Measurements from ENCODE around the gene EFHD1. TPM values are rescaled to one million over a fixed set of nuclear protein-coding genes. Genes with fewer than 3 reads are reported as not detected.

EFHD1 gene
- total and polyA plus RNA-seq, 2 experiments from 2014 or later = 3.4 to 6.4 TPM

GRCh38 chr2:232646726-232647125, 13.3 kb downstream of the EFHD1 start (continued):
- TF ChIP-seq REST (IDR thresholded peaks at IDR 0.05; ENCODE audit: unreplicated experiment) = no peak
- TF ChIP-seq JUNB (IDR thresholded peaks at IDR 0.05; ENCODE audit: unreplicated experiment) = no peak

GRCh38 chr2:232647261-232647660, 13.9 kb downstream of the EFHD1 start:
- Histone ChIP-seq H4K20me1 (replicated peaks; ENCODE audit: insufficient read depth) (no peaks in the 10 kb centered on the region), H3K9me2 (ENCODE audit: insufficient read depth) (no peaks in the 10 kb centered on the region), H2AFZ (no peak overlapping the region), H3K27ac (ENCODE audit: low read depth) (no peak overlapping the region), H3K27me3 (ENCODE audit: insufficient read depth) (no peaks in the 10 kb centered on the region), H3K79me2 (replicated peaks; ENCODE audit: insufficient read depth) (no peaks in the 10 kb centered on the region), H3F3A (replicated peaks; ENCODE audit: low read depth) (no peaks in the 10 kb centered on the region), H3K4me2 (no peak overlapping the region), H3K36me3 (ENCODE audit: insufficient read depth) (no peaks in the 10 kb centered on the region), H3K4me3 (no peak overlapping the region), H3K4me1 (ENCODE audit: insufficient read depth) (peaks cover 8% of the 10 kb centered on the region; the same call in 1 of the 2 replicates)
- Mint-ChIP-seq H3K4me3 (no peak overlapping the region), H3K9me3 (no peaks in the 10 kb centered on the region), H3K27me3 (ENCODE audit: insufficient read depth, low read depth, poor library complexity) (peaks cover 12% of the 10 kb centered on the region), H3K27ac (no peak overlapping the region), H3K4me1 (no peaks in the 10 kb centered on the region; the same call in 1 of the 3 replicates), H3K36me3 (ENCODE audit: low read depth) (no peaks in the 10 kb centered on the region)
- DNase-seq (ENCODE audit: low spot score) (no peak), ATAC-seq (no peak)
- TF ChIP-seq STAT1 (IDR thresholded peaks at IDR 0.05; ENCODE audit: unreplicated experiment) (no peak), CTCF (conservative IDR thresholded peaks at IDR 0.05; ENCODE audit: low read depth in 2 of 2) (no peak), EZH2 (IDR thresholded peaks at IDR 0.05; ENCODE audit: low read depth, unreplicated experiment) (no peak), REST (IDR thresholded peaks at IDR 0.05; ENCODE audit: unreplicated experiment) (no peak), POLR2AphosphoS5 (IDR thresholded peaks at IDR 0.05; ENCODE audit: low read depth) (no peak), ETS1 (IDR thresholded peaks at IDR 0.05) (no peak), ZNF462 (CRISPR knock-in tag; IDR thresholded peaks at IDR 0.05) (no peak), ZNF114 (CRISPR knock-in tag; IDR thresholded peaks at IDR 0.05) (no peak)

Data from GM23338 (cell line).